H9 (cell line): ENCODE results near the gene C3orf20. TPM values are rescaled to one million over a fixed set of nuclear protein-coding genes. Genes with fewer than 3 reads are reported as not detected.

Experiments used
- DNase-seq: peaks from one replicate; pipeline ENCODE4 v3.0.0-alpha.2; 2017
- H2AFZ ChIP-seq: one replicate; pipeline ENCODE4 v1.6.1; 2013; ENCODE audit warnings: mild to moderate bottlenecking, low read length, control low read depth, moderate library complexity
- H2AK5ac ChIP-seq: 2 replicates; pipeline ENCODE4 v1.6.1; 2013; ENCODE audit warnings: low read length, control low read depth, mixed read lengths; ENCODE audit not compliant: insufficient read length
- H2BK120ac ChIP-seq: one replicate; pipeline ENCODE4 v1.6.1; 2013; ENCODE audit warnings: low read depth, mild to moderate bottlenecking, low read length, control low read depth, inconsistent platforms; ENCODE audit not compliant: poor library complexity, severe bottlenecking
- H2BK12ac ChIP-seq: 2 replicates; pipeline ENCODE4 v1.6.1; 2013; ENCODE audit warnings: low read length, control low read depth, mixed read lengths, low read depth; ENCODE audit not compliant: insufficient read length
- H2BK15ac ChIP-seq: 2 replicates; pipeline ENCODE4 v1.6.1; 2013; ENCODE audit warnings: low read depth, low read length, control low read depth
- H2BK20ac ChIP-seq: one replicate; pipeline ENCODE4 v1.6.1; 2013; ENCODE audit warnings: low read depth, mild to moderate bottlenecking, low read length, control low read depth, inconsistent platforms; ENCODE audit not compliant: poor library complexity, severe bottlenecking
- H2BK5ac ChIP-seq: 2 replicates; pipeline ENCODE4 v1.6.1; 2013; ENCODE audit warnings: low read length, control low read depth, mixed read lengths; ENCODE audit not compliant: insufficient read length
- H3K14ac ChIP-seq: 2 replicates; pipeline ENCODE4 v1.6.1; 2013; ENCODE audit warnings: low read length, control low read depth; ENCODE audit not compliant: insufficient read depth
- H3K18ac ChIP-seq: 2 replicates; pipeline ENCODE4 v1.6.1; 2013; ENCODE audit warnings: low read depth, mild to moderate bottlenecking, mixed read lengths, low read length, control low read depth; ENCODE audit not compliant: insufficient read length
- H3K23ac ChIP-seq: 2 replicates; pipeline ENCODE4 v1.6.1; 2013; ENCODE audit warnings: low read length, control low read depth, mixed read lengths, low read depth; ENCODE audit not compliant: insufficient read length
- H3K23me2 ChIP-seq: 2 replicates; pipeline ENCODE4 v1.6.1; 2013; ENCODE audit warnings: low read depth, mild to moderate bottlenecking, mixed read lengths, low read length, control low read depth; ENCODE audit not compliant: insufficient read length, poor library complexity, severe bottlenecking
- H3K27ac ChIP-seq: 2 replicates; pipeline ENCODE4 v1.5.1; 2013; ENCODE audit warnings: low read length, control low read depth, mixed read lengths, low read depth; ENCODE audit not compliant: insufficient read length
- H3K27me3 ChIP-seq: 2 replicates; pipeline ENCODE4 v1.6.1; 2013; ENCODE audit warnings: low read length, control low read depth, inconsistent platforms; ENCODE audit not compliant: insufficient read depth
- H3K4ac ChIP-seq: 2 replicates; pipeline ENCODE4 v1.6.1; 2013; ENCODE audit warnings: low read depth, mild to moderate bottlenecking, control low read depth, inconsistent platforms, low read length, moderate library complexity
- H3K4me1 ChIP-seq: 2 replicates; pipeline ENCODE4 v1.6.1; 2013; ENCODE audit warnings: low read length, control low read depth, inconsistent platforms; ENCODE audit not compliant: insufficient read depth
- H3K4me2 ChIP-seq: 2 replicates; pipeline ENCODE4 v1.6.1; 2013; ENCODE audit warnings: low read length, control low read depth, mixed read lengths; ENCODE audit not compliant: insufficient read length, insufficient read depth
- H3K56ac ChIP-seq: 2 replicates; pipeline ENCODE4 v1.6.1; 2013; ENCODE audit warnings: low read depth, mild to moderate bottlenecking, mixed read lengths, low read length, control low read depth; ENCODE audit not compliant: insufficient read length
- H3K79me1 ChIP-seq: 2 replicates; pipeline ENCODE4 v1.6.1; 2013; ENCODE audit warnings: low read depth, mild to moderate bottlenecking, moderate library complexity, low read length, control low read depth, inconsistent platforms; ENCODE audit not compliant: insufficient read depth, poor library complexity, severe bottlenecking
- H3K79me2 ChIP-seq: 2 replicates; pipeline ENCODE4 v1.6.1; 2013; ENCODE audit warnings: low read length, control low read depth, inconsistent platforms; ENCODE audit not compliant: insufficient read depth
- H3K9ac ChIP-seq: 2 replicates; pipeline ENCODE4 v1.6.1; 2013; ENCODE audit warnings: low read length, control low read depth, mixed read lengths; ENCODE audit not compliant: insufficient read length; ENCODE audit errors: extremely low read depth
- H3K9me3 ChIP-seq: one replicate; pipeline ENCODE4 v1.6.1; 2013; ENCODE audit warnings: low read depth, low read length, inconsistent platforms; ENCODE audit not compliant: control insufficient read depth
- H3T11ph ChIP-seq: one replicate; pipeline ENCODE4 v1.6.1; 2013; ENCODE audit warnings: mild to moderate bottlenecking, low read length, control low read depth, inconsistent platforms
- H4K20me1 ChIP-seq: one replicate; pipeline ENCODE4 v1.6.1; 2013; ENCODE audit not compliant: control insufficient read depth, insufficient read length, insufficient read depth
- H4K5ac ChIP-seq: 2 replicates; pipeline ENCODE4 v1.6.1; 2013; ENCODE audit warnings: low read depth, mild to moderate bottlenecking, mixed read lengths, low read length, control low read depth; ENCODE audit not compliant: insufficient read length
- H4K8ac ChIP-seq: replicated peaks from 2 replicates; pipeline ENCODE4 v1.6.1; 2013; ENCODE audit warnings: low read length, control low read depth, mixed read lengths, low read depth; ENCODE audit not compliant: insufficient read length
- H4K91ac ChIP-seq: 2 replicates; pipeline ENCODE4 v1.6.1; 2013; ENCODE audit warnings: low read depth, mild to moderate bottlenecking, moderate library complexity, mixed read lengths, low read length, control low read depth; ENCODE audit not compliant: insufficient read length
- H3K27ac Mint-ChIP-seq, 3 experiments: 2 replicates in 2 of 3; 3 replicates in 1 of 3; pipeline ENCODE4 v1.8.0; 2020 to 2021; ENCODE audit warnings: mixed read lengths in 3 of 3, mild to moderate bottlenecking in 1 of 3, moderate library complexity in 1 of 3
- H3K27me3 Mint-ChIP-seq: 2 replicates; pipeline ENCODE4 v1.8.0; 2021; ENCODE audit warnings: low read depth, mild to moderate bottlenecking, moderate library complexity, mixed read lengths
- H3K36me3 Mint-ChIP-seq, 3 experiments: 2 replicates in 2 of 3; 3 replicates in 1 of 3; pipeline ENCODE4 v1.8.0; 2020 to 2021; ENCODE audit warnings: low read depth in 3 of 3, mixed read lengths in 3 of 3; ENCODE audit not compliant: insufficient read depth in 1 of 3
- H3K4me1 Mint-ChIP-seq, 2 experiments: 2 replicates each; pipeline ENCODE4 v1.8.0; 2020; ENCODE audit warnings: mixed read lengths in 2 of 2
- H3K4me3 Mint-ChIP-seq, 2 experiments: 2 replicates in 1 of 2; 3 replicates in 1 of 2; pipeline ENCODE4 v1.8.0; 2020 to 2021; ENCODE audit warnings: mild to moderate bottlenecking in 2 of 2, mixed read lengths in 2 of 2, moderate library complexity in 1 of 2
- H3K9me3 Mint-ChIP-seq, 2 experiments: 2 replicates in 1 of 2; 3 replicates in 1 of 2; pipeline ENCODE4 v1.8.0; 2020; ENCODE audit warnings: mild to moderate bottlenecking in 2 of 2, mixed read lengths in 2 of 2, moderate library complexity in 1 of 2
- CTCF ChIP-seq: fragments of 200-600 bp; sonication (generic); conservative IDR thresholded peaks from 3 replicates; pipeline ENCODE4 v1.8.0; 2021; ENCODE audit warnings: antibody characterized with exemption, mild to moderate bottlenecking
- WGBS: extraction: QIAGEN DNeasy Blood & Tissue Kit; methylation state at CpG from one replicate; pipeline ENCODE4 v1.1.7; 2013; ENCODE audit warnings: missing lambda C conversion rate, low lambda C conversion rate, mixed read lengths; ENCODE audit not compliant: insufficient read length; ENCODE audit errors: extremely low coverage; 5-methylcytosine and 5-hydroxymethylcytosine counted together
- total RNA-seq: library from RNA; stranded (reverse); gene quantifications from 2 replicates; pipeline ENCODE4 v1.2.1, GENCODE V29; 2021

C3orf20 gene
- total RNA-seq, 1 experiment from 2014 or later = not detected

GRCh38 chr3:14627815-14628214, 47.1 kb upstream of the C3orf20 start:
- H3K36me3 Mint-ChIP-seq = no peaks in the 10 kb centered on the region; a peak in 1 of 7 replicates
- peaks cover 10% of the 10 kb centered on the region for H3K27me3 Mint-ChIP-seq
- Histone ChIP-seq H3K9me3 (no peaks in the 10 kb centered on the region), H4K91ac (no peak overlapping the region), H4K5ac (no peak overlapping the region), H3K18ac (no peak overlapping the region), H3K27ac (no peak overlapping the region), H2AK5ac (no peak overlapping the region), H3K23ac (no peak overlapping the region), H3K9ac (no peak overlapping the region), H3K79me2 (no peaks in the 10 kb centered on the region), H2BK20ac (no peak overlapping the region), H2BK12ac (no peak overlapping the region), H2BK120ac (no peak overlapping the region), H3K27me3 (no peaks in the 10 kb centered on the region), H2BK15ac (no peak overlapping the region), H3K56ac (no peak overlapping the region), H3K4me2 (no peak overlapping the region), H3K79me1 (no peaks in the 10 kb centered on the region), H4K20me1 (no peaks in the 10 kb centered on the region), H2AFZ (no peak overlapping the region), H3T11ph (no peak overlapping the region), H2BK5ac (no peak overlapping the region), H3K23me2 (no peaks in the 10 kb centered on the region), H3K4me1 (no peaks in the 10 kb centered on the region; the same call in 1 of the 2 replicates), H3K4ac (no peak overlapping the region), H4K8ac (no peak overlapping the region), H3K14ac (no peak overlapping the region)
- no peaks in the 10 kb centered on the region for H3K9me3 Mint-ChIP-seq
- no peak overlapping the region for H3K4me3 Mint-ChIP-seq
- no peak for TF ChIP-seq CTCF
- DNase-seq = no peak
- no CpG with 5 or more reads among the region's 6 CpGs for WGBS
- peaks cover 21 to 26% of the 10 kb centered on the region in 2 experiments for H3K4me1 Mint-ChIP-seq
- peak overlapping the region in 1 of 3 experiments; percentile 52; a peak in 1 of 7 replicates for H3K27ac Mint-ChIP-seq
